ENCODE results near the gene SWSAP1.
"Not testable (repeated sequence)": the region's sequence is repeated elsewhere in the genome, so short reads cannot be mapped to it uniquely, and the experiment has no call there.

Gene SWSAP1, protein sequence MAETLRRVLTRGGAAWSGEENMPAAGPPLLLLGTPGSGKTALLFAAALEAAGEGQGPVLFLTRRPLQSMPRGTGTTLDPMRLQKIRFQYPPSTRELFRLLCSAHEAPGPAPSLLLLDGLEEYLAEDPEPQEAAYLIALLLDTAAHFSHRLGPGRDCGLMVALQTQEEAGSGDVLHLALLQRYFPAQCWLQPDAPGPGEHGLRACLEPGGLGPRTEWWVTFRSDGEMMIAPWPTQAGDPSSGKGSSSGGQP

DNA sequence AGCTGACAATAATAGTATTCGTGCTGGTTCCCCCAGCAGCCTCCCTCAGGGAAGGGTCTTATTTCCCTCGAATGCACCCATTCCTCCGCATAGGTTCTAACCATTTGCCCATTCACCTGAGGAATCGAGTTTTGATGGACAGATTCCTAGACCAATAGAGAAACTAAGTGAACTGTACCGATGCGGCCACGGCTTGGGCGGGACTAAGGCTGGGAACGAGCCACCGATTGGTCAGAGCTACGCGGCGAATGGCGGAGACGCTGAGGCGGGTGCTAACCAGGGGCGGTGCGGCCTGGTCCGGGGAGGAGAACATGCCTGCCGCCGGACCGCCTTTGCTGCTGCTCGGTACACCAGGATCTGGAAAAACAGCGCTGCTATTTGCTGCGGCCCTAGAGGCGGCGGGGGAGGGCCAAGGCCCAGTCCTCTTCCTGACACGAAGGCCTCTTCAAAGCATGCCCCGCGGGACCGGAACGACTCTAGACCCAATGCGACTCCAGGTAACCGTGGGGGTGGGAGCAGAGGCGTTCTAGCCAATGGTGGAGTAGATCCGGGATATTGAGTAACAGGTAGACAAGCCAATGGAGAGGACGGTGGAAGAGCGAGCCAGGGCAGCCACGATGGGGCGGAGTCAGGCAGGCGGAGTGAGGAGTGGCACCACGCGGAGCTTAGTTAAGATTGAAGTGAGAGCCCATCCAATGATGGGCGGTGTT lies at the start of gene SWSAP1:
Gene SWSAP1 (plus strand): TSS at position 234 of the 710 bp plus-strand sequence. CDS start 15 bp downstream, at position 249.
- peak; percentile 100 for DNase-seq

GRCh38 chr19:11324748-11325389 lies 49.6 kb upstream of the SWSAP1 start:
- DNase-seq = no peak

- no peak for DNase-seq
Observed at GRCh38 chr19:11325544-11325943, 48.9 kb upstream of the SWSAP1 start.

GRCh38 chr19:11330127-11330526 lies 44.3 kb upstream of the SWSAP1 start:
- DNase-seq = no peak

DNA sequence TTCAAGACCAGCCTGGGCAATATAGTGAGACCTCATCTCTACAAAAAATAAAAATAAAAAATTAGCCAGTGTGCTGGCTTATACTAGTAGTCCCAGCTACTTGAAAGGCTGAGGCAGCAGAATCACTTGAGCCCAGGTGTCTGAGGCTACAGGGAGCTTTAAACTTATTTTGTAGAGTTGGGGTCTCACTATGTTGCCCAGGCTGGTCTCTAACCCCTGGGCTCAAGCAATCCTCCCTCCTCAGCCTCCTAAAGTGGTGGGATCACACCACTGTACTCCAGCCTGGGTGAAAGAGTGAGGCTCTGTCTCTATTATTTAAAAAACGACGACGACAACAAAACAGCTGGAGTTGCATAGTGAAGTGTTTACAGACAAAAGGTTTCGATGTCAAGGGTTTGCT lies 43.0 kb upstream of the SWSAP1 start:
- DNase-seq = no peak

- DNase-seq = no peak
Observed at GRCh38 chr19:11332822-11333221, 41.6 kb upstream of the SWSAP1 start.

- not testable (repeated sequence) for DNase-seq
Observed at GRCh38 chr19:11333838-11334237, 40.6 kb upstream of the SWSAP1 start.

DNA sequence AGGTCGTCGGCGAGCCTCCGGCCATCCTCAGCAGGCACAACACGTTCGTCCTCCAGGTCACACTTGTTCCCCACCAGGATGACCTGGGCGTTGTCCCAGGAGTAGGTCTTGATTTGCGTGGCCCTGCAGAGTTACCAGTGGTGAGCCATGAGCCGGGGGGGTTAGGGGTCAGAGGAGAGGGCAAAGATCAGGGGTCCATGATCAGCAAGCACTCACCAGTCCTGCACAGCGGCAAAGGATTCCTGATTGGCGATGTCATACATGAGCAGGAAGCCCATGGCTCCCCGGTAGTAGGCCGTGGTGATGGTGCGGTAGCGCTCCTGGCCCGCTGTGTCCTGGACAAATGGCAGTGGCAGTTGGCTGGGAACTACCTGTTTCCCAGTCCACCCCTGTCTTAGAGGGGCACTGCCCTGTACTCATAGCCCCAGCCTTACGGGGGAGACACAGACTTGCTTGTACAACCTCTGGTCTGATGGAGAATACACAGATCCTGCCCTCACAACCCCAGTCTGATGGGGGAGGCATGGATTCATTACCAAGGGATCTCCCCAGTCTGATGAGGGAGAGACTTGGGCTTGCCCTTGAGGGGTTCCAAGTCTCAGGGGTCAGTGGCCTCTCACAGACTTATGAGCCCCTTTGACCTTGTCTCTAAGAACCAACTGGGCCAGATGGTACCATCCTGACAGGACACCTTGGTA lies 38.9 kb upstream of the SWSAP1 start:
- DNase-seq = no peak

- peak; percentile 87 for DNase-seq
Observed at GRCh38 chr19:11337080-11337479, 37.4 kb upstream of the SWSAP1 start.

- DNase-seq = no peak
Observed at GRCh38 chr19:11338121-11338520, 36.3 kb upstream of the SWSAP1 start.

DNA sequence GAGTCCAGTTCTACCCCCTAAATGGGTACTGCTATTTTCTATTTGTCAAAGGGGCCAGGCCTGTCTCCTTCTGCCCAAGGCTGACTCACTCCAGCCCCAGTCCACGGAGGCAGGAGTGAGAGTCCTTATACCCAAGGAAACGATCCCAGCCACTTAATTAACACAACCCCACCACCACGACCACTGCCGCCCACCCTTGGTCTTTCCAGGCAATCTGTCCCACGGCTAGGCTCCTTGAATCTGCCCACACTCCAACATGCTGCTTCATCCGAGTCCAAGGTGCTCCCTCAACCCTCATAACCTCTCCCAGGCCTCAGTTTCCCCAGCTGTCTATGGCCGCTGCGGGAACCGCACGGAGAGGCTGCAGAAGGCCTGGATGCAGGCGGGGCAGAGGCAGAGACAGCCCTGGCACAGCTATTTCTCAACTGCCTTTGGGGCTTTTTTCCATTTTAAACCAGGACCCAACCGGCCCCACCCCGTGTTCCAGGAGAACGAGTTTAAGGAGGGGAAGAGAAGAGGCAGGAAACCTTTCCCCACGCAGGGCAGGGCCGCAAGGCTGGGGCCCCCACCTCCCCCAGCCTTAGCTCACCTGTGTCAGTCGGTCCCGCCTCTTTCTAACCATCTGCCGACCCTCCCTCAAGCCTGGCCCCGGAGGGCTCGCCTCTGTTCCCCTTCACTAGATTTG lies 35.8 kb upstream of the SWSAP1 start:
- no peak for DNase-seq

GRCh38 chr19:11339254-11340098 lies 35.0 kb upstream of the SWSAP1 start, which contains the start of gene RAB3D:
TSS of gene RAB3D (minus strand) at chr19:11339657. CDS start at chr19:11337399, 2,258 bp downstream.
- peak; percentile 97 for DNase-seq

- not testable (repeated sequence) for DNase-seq
Observed at GRCh38 chr19:11340099-11340467, 34.4 kb upstream of the SWSAP1 start.

- DNase-seq = no peak
Observed at GRCh38 chr19:11342429-11342828, 32.0 kb upstream of the SWSAP1 start.

- DNase-seq = no peak
Observed at GRCh38 chr19:11345122-11345803, 29.2 kb upstream of the SWSAP1 start.

DNA sequence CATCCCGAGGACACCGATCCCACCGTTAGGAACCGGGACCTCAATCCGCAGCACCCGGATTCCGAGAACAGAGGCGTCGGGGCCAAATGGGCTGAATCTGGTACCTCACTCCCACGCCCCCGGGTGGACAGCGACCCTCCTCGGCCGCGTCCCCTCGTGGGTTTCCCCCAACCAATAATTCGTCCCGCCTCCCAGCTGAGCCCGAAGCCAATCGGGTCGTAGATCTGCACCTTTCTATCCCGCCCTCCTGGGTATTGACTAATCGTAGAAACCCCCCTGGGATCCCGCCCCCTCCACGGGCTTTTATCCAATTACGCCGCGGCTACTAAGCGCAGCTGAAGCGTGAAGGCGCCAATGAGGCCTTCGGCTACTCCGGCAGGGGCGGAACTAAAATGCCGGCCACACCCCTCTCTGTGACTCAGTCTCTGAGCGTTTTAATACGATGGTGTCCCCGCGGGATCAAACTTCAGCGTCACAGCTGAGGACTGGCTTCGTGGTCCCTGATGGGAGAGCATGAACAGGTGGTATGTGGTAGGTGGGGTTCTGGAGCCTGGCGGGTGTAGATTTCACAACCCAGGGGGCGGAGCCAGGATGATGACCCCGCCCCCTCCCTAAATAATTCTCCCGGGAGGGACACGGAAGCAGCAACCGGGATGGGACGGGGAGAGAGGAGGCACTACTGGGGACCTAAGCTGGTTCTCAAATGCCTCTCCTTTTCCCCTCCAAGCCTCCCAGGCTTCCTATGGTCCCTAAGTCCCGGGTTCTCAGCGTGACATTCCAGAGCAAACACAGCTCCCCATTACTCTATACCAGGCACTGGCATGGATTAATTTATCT lies 28.1 kb upstream of the SWSAP1 start, which contains the start of the genes CCDC159 and TMEM205:
Gene CCDC159 (plus strand): TSS at position 416 of the 837 bp plus-strand sequence. CDS start 88 bp downstream, at position 504.
Gene TMEM205 (minus strand): TSS at position 165 of the 837 bp plus-strand sequence. CDS start 649 bp downstream, outside the sequence.
- DNase-seq = peak; percentile 100

- DNase-seq = peak; percentile 43
Observed at GRCh38 chr19:11347546-11348039, 26.9 kb upstream of the SWSAP1 start.

- DNase-seq = no peak
Observed at GRCh38 chr19:11349171-11349570, 25.3 kb upstream of the SWSAP1 start.

DNA sequence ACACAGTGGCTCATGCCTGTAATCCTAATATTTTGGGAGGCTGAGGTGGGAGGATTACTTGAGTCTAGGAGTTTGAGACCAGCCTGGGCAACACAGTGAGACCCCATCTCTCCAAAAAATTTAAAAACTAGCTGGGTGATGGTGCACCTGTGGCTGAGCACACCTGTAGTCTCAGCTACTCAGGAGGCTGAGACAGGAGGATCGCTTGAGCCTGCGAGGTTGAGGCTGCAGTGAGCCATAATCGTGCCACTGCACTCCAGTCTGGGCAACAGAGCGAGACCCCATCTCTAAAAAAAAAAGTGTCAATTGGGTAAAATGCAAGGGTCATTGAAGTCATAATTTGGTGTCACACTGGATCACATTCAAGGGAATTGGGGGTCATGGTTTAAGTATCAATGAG lies 20.4 kb upstream of the SWSAP1 start:
- not testable (repeated sequence) for DNase-seq
